ENCODE measurements around the gene FOSL1.

GRCh38 chr11:65859812-65860277, 40.3 kb downstream of the FOSL1 start:
- no peak for TF ChIP-seq CTCF (IDR thresholded peaks at IDR 0.05)
- no peak for TF ChIP-seq POLR2A (IDR thresholded peaks at IDR 0.05)
